NCI-H446 (cell line): ENCODE measurements around the gene COL18A1.
"Not testable (repeated sequence)": the region's sequence is repeated elsewhere in the genome, so short reads cannot be mapped to it uniquely, and the experiment has no call there.

Experiments
- DNase-seq, 2 experiments: peaks; one replicate each; lab custom pipeline; 2025; lab: John Stamatoyannopoulos, UW

The COL18A1 gene

GRCh38 chr21:45560106-45561021, 155.4 kb downstream of the COL18A1 start:
- DNase-seq: no peak

- DNase-seq: not testable (repeated sequence)
These were observed 156.3 kb downstream of the COL18A1 start for GRCh38 chr21:45561241-45561640.

- no peak for DNase-seq
These were observed 157.4 kb downstream of the COL18A1 start for GRCh38 chr21:45562402-45562801.

- DNase-seq: no peak
These were observed 158.0 kb downstream of the COL18A1 start for GRCh38 chr21:45562965-45563364.
